Kidney epithelial cell (primary cell): Measurements from ENCODE around the gene PARP4. TPM values are rescaled to one million over a fixed set of nuclear protein-coding genes. Genes with fewer than 3 reads are reported as not detected.
A peak's percentile ranks its signal among the peaks of the same experiment; 100 is the strongest.
"Not testable (repeated sequence)": the region's sequence is repeated elsewhere in the genome, so short reads cannot be mapped to it uniquely, and the experiment has no call there.

ENCODE experiments used
- DNase-seq: peaks from one replicate; pipeline ENCODE4 v3.0.0-alpha.2; 2010; ENCODE audit warnings: low read depth
- H3K27me3 ChIP-seq: 2 replicates; pipeline ENCODE4 v1.6.0; 2011; ENCODE audit warnings: low read length; ENCODE audit not compliant: control insufficient read depth, insufficient read depth
- H3K36me3 ChIP-seq: 2 replicates; pipeline ENCODE4 v1.5.1; 2011; ENCODE audit warnings: low read length; ENCODE audit not compliant: control insufficient read depth, insufficient read depth
- H3K4me3 ChIP-seq: 2 replicates; pipeline ENCODE4 v1.5.1; 2011; ENCODE audit warnings: low read depth, mild to moderate bottlenecking, control low read depth, low read length
- total RNA-seq: library from RNA; depleted of rRNA; stranded (reverse); fragments of >200 nt; gene quantifications from 2 replicates; pipeline ENCODE4 v1.2.3, GENCODE V29; 2015
- TF ChIP-seq, protein P1 (sequence below): IDR thresholded peaks from 2 replicates; pipeline ENCODE4 v1.5.1; 2011; ENCODE audit warnings: mild to moderate bottlenecking, moderate library complexity, low read length, control low read depth, inconsistent platforms; ENCODE audit not compliant: insufficient read depth, poor library complexity, severe bottlenecking

Gene PARP4
- total RNA-seq, 1 donor from 2014 or later = 54.3 TPM

DNA sequence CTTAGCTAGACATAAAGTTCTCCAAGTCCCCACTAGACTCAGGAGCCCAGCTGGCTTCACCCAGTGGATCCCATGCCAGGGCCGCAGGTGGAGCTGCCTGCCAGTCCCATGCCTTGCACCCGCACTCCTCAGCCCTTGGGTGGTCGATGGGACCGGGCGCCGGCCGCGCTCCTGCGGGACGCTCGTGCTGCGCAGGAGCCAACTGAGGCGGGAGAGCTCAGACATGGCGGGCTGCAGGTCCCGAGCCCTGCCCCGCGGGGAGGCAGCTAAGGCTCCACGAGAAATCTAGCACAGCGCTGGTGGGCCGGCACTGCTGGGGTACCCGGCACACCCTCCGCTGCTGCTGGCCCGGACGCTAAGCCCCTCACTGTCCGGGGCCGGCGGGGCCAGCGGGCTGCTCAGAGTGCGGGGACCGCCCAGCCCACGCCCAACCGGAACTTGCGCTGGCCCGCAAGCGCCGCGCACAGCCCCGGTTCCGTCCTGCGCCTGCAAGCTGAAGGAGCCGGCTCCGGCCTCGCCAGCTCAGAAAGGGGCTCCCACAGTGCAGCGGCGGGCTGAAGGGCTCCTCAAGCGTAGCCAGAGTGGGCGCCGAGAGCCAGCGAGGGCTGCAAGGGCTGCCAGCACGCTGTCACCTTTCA, 5.8 kb downstream of the PARP4 start:
- H3K27me3 ChIP-seq = no peaks in the 10 kb centered on the region
- TF ChIP-seq, protein P1, sequence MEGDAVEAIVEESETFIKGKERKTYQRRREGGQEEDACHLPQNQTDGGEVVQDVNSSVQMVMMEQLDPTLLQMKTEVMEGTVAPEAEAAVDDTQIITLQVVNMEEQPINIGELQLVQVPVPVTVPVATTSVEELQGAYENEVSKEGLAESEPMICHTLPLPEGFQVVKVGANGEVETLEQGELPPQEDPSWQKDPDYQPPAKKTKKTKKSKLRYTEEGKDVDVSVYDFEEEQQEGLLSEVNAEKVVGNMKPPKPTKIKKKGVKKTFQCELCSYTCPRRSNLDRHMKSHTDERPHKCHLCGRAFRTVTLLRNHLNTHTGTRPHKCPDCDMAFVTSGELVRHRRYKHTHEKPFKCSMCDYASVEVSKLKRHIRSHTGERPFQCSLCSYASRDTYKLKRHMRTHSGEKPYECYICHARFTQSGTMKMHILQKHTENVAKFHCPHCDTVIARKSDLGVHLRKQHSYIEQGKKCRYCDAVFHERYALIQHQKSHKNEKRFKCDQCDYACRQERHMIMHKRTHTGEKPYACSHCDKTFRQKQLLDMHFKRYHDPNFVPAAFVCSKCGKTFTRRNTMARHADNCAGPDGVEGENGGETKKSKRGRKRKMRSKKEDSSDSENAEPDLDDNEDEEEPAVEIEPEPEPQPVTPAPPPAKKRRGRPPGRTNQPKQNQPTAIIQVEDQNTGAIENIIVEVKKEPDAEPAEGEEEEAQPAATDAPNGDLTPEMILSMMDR = no peak
- H3K36me3 ChIP-seq = no peaks in the 10 kb centered on the region
- no peak overlapping the region for H3K4me3 ChIP-seq
- DNase-seq = no peak

DNA sequence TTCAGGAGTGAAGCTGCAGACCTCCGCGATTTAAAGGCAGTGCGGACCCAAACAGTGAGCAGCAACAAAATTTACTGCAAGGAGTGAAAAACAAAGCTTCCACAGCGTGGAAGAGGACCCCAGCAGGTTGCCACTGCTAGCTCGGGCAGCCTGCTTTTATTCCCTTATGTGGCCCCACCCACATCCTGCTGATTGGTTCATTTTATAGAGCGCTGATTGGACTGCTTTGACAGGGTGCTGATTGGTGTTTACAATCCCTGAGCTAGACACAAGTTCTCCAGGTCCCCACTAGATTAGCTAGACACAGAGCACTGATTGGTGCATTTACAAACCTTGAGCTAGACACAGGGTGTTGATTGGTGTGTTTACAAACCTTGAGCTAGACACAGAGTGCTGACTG, 6.3 kb downstream of the PARP4 start:
- not testable (repeated sequence) for H3K27me3 ChIP-seq, H3K36me3 ChIP-seq, H3K4me3 ChIP-seq, DNase-seq

DNA sequence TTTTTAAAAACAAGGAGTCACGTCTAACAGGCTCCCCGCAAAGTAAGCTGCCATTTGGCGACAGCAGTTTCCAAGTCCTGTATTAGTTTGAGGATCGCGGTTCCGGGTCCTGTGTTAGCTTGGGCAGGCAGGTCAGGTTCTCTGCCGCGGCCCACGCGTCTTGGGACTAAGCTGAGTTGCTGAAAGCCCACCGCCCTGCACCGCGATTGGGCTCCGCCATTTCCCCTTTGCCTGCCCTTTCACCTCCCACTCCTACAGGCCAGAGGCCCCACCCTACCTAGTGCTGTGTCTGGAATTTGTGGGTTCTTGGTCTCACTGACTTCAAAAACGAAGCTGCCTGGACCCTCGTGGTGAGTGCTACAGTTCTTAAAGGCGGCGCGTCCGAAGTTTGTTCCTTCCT, 6.8 kb downstream of the PARP4 start:
- H3K27me3 ChIP-seq = no peaks in the 10 kb centered on the region
- no peaks in the 10 kb centered on the region for H3K36me3 ChIP-seq
- DNase-seq = no peak
- H3K4me3 ChIP-seq = no peak overlapping the region
- TF ChIP-seq, protein P1 = no peak

DNA sequence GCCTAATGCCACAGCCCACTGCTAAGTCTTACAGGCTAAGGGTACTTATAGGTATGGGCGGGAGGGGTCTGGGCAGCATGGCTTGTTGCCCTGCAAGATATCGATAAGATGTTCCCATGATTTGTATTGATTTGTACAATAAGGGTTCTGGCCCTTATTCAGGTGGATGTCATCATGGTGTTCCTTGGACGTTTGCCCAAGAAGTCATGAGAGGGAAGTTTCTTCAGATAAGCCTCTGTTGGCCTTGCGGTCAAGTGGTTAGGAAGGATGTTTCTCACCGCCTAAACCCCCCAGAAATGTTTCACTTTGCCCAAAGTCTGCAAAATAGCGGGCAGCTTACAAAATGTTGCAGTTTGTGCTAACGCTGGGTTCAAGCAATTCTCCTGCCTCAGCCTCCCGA, 7.3 kb downstream of the PARP4 start:
- TF ChIP-seq, protein P1 = no peak
- DNase-seq = no peak
- H3K36me3 ChIP-seq = no peaks in the 10 kb centered on the region
- no peaks in the 10 kb centered on the region for H3K27me3 ChIP-seq
- no peak overlapping the region for H3K4me3 ChIP-seq

DNA sequence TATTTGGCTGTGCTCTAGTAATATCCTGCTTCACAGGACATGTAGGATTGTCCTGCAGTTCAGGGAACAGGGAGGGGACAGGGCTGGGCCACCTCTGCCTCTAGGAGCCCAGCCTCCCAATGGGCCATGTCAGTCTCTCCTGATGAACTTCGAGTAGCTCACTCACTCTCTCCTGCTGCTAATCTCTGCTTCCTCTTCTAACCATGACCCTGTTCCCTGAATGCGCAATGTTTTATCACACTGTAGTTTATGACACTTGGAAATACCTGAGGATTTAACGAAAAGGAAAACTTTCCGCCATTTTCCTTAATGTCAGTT, 9.2 kb downstream of the PARP4 start:
- TF ChIP-seq, protein P1 = no peak
- Histone ChIP-seq H3K4me3 (no peak overlapping the region), H3K27me3 (no peaks in the 10 kb centered on the region), H3K36me3 (no peaks in the 10 kb centered on the region)
- no peak for DNase-seq

DNA sequence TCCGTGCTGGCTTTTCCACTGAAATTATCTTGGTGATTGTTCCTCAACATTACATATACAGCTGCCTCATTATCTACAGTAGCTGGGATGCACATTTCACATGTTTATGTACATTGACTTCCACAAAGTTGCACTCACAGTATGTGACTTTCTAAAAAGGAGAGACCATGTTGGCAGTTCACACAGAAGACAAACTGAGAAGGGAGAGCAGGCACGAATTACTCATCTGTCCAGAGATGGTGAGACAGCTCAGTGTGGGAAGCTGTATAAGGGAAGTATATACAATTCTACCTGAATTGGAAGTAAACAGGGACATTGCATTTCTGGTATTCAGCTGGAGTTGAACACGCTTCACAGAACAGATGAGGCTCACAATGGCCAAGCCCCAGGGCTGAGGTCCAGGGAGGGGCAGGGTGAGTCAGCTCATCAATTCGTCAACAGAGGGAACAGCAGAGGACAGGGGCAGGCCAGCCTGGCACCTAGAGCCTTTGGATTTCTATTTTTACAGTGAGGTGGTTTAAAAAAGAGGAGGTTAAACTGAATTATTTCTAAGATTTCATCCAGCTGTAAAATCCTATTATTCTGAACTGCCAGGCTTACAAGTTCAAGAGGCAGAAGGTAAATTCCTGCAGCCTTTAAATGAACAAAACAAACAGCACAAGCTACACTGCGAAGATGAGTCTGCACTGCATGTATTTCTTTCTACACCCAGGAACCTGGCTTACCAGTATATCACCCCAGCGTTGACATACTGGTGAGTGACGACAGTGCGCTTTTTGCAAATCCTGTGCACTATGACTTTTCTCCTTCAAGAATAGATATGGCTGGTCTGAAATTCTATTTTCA, 9.8 kb downstream of the PARP4 start:
- TF ChIP-seq, protein P1 = no peak
- DNase-seq = peak; percentile 57
- Histone ChIP-seq H3K27me3 (no peaks in the 10 kb centered on the region), H3K36me3 (peaks cover 1% of the 10 kb centered on the region), H3K4me3 (no peak overlapping the region)
